RWPE1 (cell line): ENCODE measurements around the gene MRPL49.

ENCODE experiments used
- CTCF ChIA-PET: fragments of 350-600 bp; sonication (Branson Sonifier 250); formaldehyde crosslinking; extraction: SDS; loops from one replicate; lab custom pipeline; 2021; lab: Yijun Ruan, JAX
- POLR2A ChIA-PET: fragments of 400-600 bp; formaldehyde crosslinking; extraction: SDS; loops from one replicate; lab custom pipeline; 2020; ENCODE audit warnings: antibody characterized with exemption; ENCODE audit not compliant: low non-redundant PET; lab: Yijun Ruan, JAX
- DNase-seq: peaks from one replicate; pipeline ENCODE4 v3.0.0; 2012; ENCODE audit warnings: low spot score
- H3K27ac ChIP-seq: fragments of 450-650 bp; 2 replicates; pipeline ENCODE4 v1.5.1; 2017
- CTCF ChIP-seq: fragments of 450-650 bp; conservative IDR thresholded peaks from 2 replicates; pipeline ENCODE4 v1.5.1; 2017; ENCODE audit warnings: low read depth, mild to moderate bottlenecking

Gene MRPL49

GRCh38 chr11:65107751-65108468 lies 14.2 kb upstream of the MRPL49 start:
- TF ChIP-seq CTCF = no peak
- no peak for DNase-seq
- no peak overlapping the region for H3K27ac ChIP-seq
- ChIA-PET CTCF (interaction anchor here (0.5 to 1.1 kb wide), 4 partner anchors 10 to 393 kb away, joined by 3 read pairs; partner anchors contain the start of gene EHD1), POLR2A (interaction anchor here (0.5 kb wide), 1 partner anchor 154 kb away, joined by 3 read pairs; no protein-coding TSS in a partner anchor)

GRCh38 chr11:65108469-65109123 lies 13.5 kb upstream of the MRPL49 start:
- TF ChIP-seq CTCF = no peak
- no peak for DNase-seq
- ChIA-PET CTCF (interaction anchor here (0.5 to 1.1 kb wide), 6 partner anchors 8 to 392 kb away, joined by 3 to 5 read pairs (median 3); partner anchors contain the start of gene EHD1), POLR2A (no interaction called here)
- H3K27ac ChIP-seq = peak overlapping the region; percentile 86

- H3K27ac ChIP-seq = peak overlapping the region; percentile 86
- DNase-seq = no peak
- POLR2A ChIA-PET = no interaction called here
- CTCF ChIA-PET = interaction anchor here (0.5 to 1.3 kb wide), 15 partner anchors 8 to 750 kb away, joined by 3 to 13 read pairs (median 4); partner anchors contain the start of genes CDC42EP2, FAU and MRPL49
- no peak for TF ChIP-seq CTCF
Measured at GRCh38 chr11:65109231-65110198, 12.6 kb upstream of the MRPL49 start.

- peak overlapping the region; percentile 86 for H3K27ac ChIP-seq
- CTCF ChIA-PET = interaction anchor here (0.5 to 1.3 kb wide), 18 partner anchors 8 to 751 kb away, joined by 3 to 13 read pairs (median 4); partner anchors contain the start of genes CDC42EP2, FAU and MRPL49
- peak; percentile 96 for TF ChIP-seq CTCF
- DNase-seq = peak; percentile 74
- POLR2A ChIA-PET = no interaction called here
Measured at GRCh38 chr11:65110354-65110861, 11.7 kb upstream of the MRPL49 start.

GRCh38 chr11:65111159-65111743 lies 10.9 kb upstream of the MRPL49 start:
- CTCF ChIA-PET = interaction anchor here (0.6 to 1.7 kb wide), 11 partner anchors 8 to 204 kb away, joined by 3 to 13 read pairs (median 4); partner anchors contain the start of genes CDC42EP2, FAU and MRPL49
- no peak for DNase-seq
- TF ChIP-seq CTCF = no peak
- POLR2A ChIA-PET = interaction anchor here (0.8 to 1.0 kb wide), 3 partner anchors 10 to 73 kb away, joined by 3 to 6 read pairs (median 3); partner anchors contain the start of genes FAU and MRPL49
- peak overlapping the region; percentile 86 for H3K27ac ChIP-seq
